Esophagus muscularis mucosa (tissue), 3 donors: ENCODE data around the gene DCX.

Experiments
- POLR2A ChIP-seq: fragments of 450-650 bp; IDR thresholded peaks from one replicate; pipeline ENCODE4 v1.6.1; 2017; ENCODE audit warnings: antibody characterized with exemption, moderate library complexity, mild to moderate bottlenecking, low read depth
- TF ChIP-seq, protein P1 (sequence below), 3 experiments: fragments of 200-600 bp in 2 of 3; fragments of 450-650 bp in 1 of 3; sonication (generic) in 2 of 3; IDR thresholded peaks; one replicate each; pipeline ENCODE4 v1.5.1; 2017 to 2019; ENCODE audit warnings: antibody characterized with exemption in 3 of 3, mild to moderate bottlenecking in 2 of 3, moderate library complexity in 1 of 3

GRCh38 chrX:111322231-111322855 lies 89.6 kb downstream of the DCX start:
- TF ChIP-seq, protein P1, sequence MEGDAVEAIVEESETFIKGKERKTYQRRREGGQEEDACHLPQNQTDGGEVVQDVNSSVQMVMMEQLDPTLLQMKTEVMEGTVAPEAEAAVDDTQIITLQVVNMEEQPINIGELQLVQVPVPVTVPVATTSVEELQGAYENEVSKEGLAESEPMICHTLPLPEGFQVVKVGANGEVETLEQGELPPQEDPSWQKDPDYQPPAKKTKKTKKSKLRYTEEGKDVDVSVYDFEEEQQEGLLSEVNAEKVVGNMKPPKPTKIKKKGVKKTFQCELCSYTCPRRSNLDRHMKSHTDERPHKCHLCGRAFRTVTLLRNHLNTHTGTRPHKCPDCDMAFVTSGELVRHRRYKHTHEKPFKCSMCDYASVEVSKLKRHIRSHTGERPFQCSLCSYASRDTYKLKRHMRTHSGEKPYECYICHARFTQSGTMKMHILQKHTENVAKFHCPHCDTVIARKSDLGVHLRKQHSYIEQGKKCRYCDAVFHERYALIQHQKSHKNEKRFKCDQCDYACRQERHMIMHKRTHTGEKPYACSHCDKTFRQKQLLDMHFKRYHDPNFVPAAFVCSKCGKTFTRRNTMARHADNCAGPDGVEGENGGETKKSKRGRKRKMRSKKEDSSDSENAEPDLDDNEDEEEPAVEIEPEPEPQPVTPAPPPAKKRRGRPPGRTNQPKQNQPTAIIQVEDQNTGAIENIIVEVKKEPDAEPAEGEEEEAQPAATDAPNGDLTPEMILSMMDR (IDR thresholded peaks at IDR 0.05) = no peak
- TF ChIP-seq POLR2A = no peak
